Omental fat pad (tissue), 4 donors: ENCODE results near the gene ATP13A3. TPM values are rescaled to one million over a fixed set of nuclear protein-coding genes. Genes with fewer than 3 reads are reported as not detected.

Source experiments
- ATAC-seq: fragments of 150-250 bp; one replicate; pipeline ENCODE4 v1.9.1; 2016; ENCODE audit warnings: mild to moderate bottlenecking, moderate library complexity; ENCODE audit not compliant: low FRiP score
- DNase-seq: peaks from one replicate; pipeline ENCODE4 v3.0.0-alpha.2; 2019; ENCODE audit warnings: low spot score
- CTCF ChIP-seq, 3 donors: fragments of 450-650 bp; IDR thresholded peaks; one replicate each; pipeline ENCODE4 v1.5.1; 2016 to 2017; ENCODE audit warnings: antibody characterized with exemption in 3 of 3, mild to moderate bottlenecking in 3 of 3, moderate library complexity in 2 of 3
- total RNA-seq, 4 donors: library from RNA; depleted of rRNA; stranded (reverse); fragments of >200 nt; gene quantifications; one replicate each; pipeline ENCODE4 v1.1.0, GENCODE V29; 2016

ATP13A3 gene
- total RNA-seq, 4 donors from 2014 or later = 124 to 638 (median 294) TPM

DNA sequence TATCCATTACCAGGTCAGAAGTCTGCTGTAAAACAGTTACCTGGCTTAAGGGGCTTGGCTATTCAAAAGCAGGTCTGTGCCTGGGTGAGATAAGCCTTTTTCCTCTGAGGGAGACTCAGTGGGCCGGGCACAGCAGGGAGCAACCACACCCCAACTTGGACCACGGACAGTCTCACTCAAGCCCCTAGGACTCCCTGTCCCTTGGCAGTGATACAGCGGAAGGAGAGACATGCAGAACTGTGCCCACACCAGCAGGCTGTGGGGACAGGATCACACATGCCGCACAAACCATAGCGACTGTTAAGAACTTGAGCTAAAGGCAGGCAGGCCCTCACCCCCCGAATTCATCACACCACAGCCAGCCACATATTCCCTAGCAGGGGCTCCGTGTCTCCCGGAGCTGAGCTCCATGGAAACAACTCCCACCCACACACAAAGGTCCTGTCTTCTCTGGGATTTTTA is 84.9 kb downstream of the ATP13A3 start:
- TF ChIP-seq CTCF (IDR thresholded peaks at IDR 0.05) = no peak
- no peak for ATAC-seq
- DNase-seq = no peak

DNA sequence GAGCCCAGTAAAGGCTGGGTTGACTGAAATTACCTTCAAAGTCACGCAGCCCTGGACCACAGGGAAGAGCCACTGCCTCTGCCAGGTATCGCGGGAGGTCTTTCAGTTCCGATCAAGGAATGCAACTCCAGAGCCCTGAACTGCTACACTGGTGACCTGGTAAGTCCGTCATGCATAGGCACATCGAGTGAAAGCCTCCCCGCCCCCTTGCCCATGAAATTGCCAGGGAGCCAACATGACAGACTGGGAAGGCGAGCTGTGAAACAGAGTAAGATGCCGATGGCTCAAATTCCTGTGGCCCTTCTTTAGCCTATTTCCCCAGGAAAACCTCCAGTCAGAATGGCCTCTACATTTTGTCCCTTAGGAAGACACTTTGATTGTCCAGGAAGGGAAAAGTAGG is 85.5 kb downstream of the ATP13A3 start:
- TF ChIP-seq CTCF (IDR thresholded peaks at IDR 0.05) = no peak
- ATAC-seq (no peak), DNase-seq (no peak)

GRCh38 chr3:194399874-194400411 is 86.9 kb downstream of the ATP13A3 start:
- DNase-seq (no peak), ATAC-seq (no peak)
- TF ChIP-seq CTCF (IDR thresholded peaks at IDR 0.05) = no peak

DNA sequence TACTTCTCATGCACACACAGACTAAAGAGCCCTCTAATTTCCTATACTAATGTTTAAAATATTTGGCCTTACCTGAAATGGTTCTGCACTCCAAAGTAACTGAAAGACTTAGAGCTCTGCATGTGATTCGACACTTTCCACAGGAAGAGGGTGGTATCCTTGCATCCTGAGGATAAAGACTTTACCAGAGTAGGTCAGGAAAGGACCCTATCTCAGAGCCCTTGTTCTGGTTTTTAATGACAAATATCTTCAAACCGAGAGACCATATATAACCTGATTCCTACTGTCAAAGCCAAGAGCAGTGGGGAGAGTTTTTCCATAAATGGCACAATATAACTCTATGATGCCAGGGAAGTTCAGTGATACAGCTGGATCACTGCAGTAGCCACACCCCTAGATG is 87.6 kb downstream of the ATP13A3 start, which contains the start of gene GP5:
Gene GP5 (minus strand): TSS at position 101 of the 400 bp plus-strand sequence. CDS start 984 bp downstream, outside the sequence.
- no peak for ATAC-seq
- TF ChIP-seq CTCF (IDR thresholded peaks at IDR 0.05) = no peak
- DNase-seq = no peak

GRCh38 chr3:194397757-194398312 is 89.0 kb downstream of the ATP13A3 start:
- no peak for TF ChIP-seq CTCF (IDR thresholded peaks at IDR 0.05)
- DNase-seq (no peak), ATAC-seq (no peak)

DNA sequence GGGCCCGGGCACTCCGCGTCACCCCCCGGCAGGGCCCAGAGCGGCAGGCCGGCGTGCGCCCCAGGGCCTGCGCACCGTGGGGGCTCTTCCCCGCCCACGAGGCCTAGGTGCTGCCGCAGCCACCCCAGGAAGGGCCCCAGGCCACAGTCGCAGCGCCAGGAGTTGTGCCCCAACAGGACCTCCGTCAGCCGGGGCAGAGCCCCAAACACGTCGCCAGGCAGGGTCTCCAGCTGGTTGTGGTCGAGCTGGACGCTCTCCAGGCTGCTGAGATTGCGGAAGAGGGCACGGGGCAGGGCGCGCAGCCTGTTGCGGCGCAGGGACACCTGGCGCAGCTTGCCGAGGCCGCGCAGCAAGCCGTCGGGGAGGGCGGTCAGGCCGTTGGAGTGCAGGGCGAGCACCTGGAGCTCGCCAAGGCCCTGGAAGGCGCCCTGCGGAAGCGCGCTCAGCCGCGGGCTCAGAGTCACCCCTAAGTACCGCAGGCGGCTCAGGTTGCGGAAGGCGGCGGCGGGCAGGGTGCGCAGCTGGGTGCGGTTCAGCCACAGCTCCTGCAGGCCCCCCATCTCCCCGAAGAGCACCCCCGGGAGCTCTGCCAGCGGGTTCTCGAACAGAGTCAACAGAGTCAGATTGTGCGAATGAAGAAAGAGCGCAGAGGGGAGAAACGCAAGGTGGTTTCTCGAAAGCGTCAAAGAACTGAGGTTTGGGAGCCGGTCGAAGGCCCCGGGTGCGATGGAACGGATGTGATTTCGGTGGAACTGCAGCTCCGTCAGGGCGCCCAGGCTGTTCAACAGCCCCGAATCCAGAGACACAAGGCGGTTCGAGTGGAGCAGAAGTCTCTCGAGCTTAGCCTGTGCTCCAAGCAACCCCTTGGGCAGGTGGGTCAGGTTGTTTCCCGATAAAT is 89.7 kb downstream of the ATP13A3 start:
- no peak for TF ChIP-seq CTCF (IDR thresholded peaks at IDR 0.05)
- DNase-seq (no peak), ATAC-seq (peak; percentile 24)
